GM12878 (cell line): ENCODE results near the gene UBE2Z.
A peak's percentile ranks its signal among the peaks of the same experiment; 100 is the strongest.

Experiments
- EGR1 ChIP-seq, 2 experiments: IDR thresholded peaks; 1 replicate in 1 of 2; 2 replicates in 1 of 2; pipeline ENCODE4 v1.6.1; 2011 to 2012; ENCODE audit warnings: low read depth in 2 of 2, low read length in 2 of 2, borderline replicate concordance in 1 of 2, mild to moderate bottlenecking in 1 of 2, moderate library complexity in 1 of 2
- EZH2 ChIP-seq: IDR thresholded peaks from 2 replicates; pipeline ENCODE4 v1.6.1; 2012; ENCODE audit warnings: low read depth, mild to moderate bottlenecking, control low read depth, inconsistent platforms, low read length, borderline replicate concordance; ENCODE audit not compliant: control insufficient read depth
- SUPT20H ChIP-seq: IDR thresholded peaks from 2 replicates; pipeline ENCODE4 v1.6.1; 2011; ENCODE audit warnings: low read depth, mild to moderate bottlenecking, low read length, moderate library complexity, borderline replicate concordance; ENCODE audit not compliant: control insufficient read depth
- ZZZ3 ChIP-seq: IDR thresholded peaks from 2 replicates; pipeline ENCODE4 v1.6.1; 2011; ENCODE audit warnings: low read depth; ENCODE audit not compliant: control insufficient read depth, insufficient read length
- TF ChIP-seq, protein P1 (sequence below): IDR thresholded peaks from 2 replicates; pipeline ENCODE4 v1.6.1; 2012; ENCODE audit warnings: mild to moderate bottlenecking, low read depth, low read length
- TF ChIP-seq, protein P2 (sequence below), 3 experiments: IDR thresholded peaks in 2 of 3; conservative IDR thresholded peaks in 1 of 3; 2 replicates each; pipeline ENCODE4 v1.5.1; 2011; ENCODE audit warnings: low read depth in 3 of 3, low read length in 3 of 3, mild to moderate bottlenecking in 3 of 3, control low read depth in 2 of 3, moderate library complexity in 2 of 3, inconsistent platforms in 1 of 3, mixed read lengths in 1 of 3; ENCODE audit not compliant: control insufficient read depth in 2 of 3, insufficient read depth in 1 of 3; ENCODE audit errors: extremely low read depth in 1 of 3

DNA sequence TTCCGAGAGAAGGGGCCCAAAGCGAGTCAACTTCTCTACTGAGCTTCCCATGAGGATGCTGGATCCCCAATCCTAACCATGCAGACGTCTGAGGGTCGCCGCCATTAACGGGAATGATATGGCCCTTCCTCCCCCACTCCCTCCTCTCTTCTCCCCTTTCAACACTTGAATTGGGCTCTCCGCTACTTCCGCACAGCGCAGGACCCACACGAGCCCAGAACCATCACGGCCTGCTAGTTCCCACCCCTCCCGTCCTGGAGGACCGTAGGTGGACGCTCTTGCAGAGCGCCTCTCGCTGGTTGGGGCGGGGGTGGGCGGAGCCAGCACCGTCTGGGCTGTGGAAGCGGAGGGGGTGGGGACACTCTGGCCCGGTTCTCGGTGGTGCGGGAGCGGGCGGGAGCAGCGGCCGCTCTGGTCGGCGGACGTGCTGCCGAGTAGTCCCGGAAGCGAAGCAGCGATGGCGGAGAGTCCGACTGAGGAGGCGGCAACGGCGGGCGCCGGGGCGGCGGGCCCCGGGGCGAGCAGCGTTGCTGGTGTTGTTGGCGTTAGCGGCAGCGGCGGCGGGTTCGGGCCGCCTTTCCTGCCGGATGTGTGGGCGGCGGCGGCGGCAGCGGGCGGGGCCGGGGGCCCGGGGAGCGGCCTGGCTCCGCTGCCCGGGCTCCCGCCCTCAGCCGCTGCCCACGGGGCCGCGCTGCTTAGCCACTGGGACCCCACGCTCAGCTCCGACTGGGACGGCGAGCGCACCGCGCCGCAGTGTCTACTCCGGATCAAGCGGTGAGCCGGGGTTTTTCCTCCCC, at the start of gene UBE2Z:
- TF ChIP-seq EZH2 (no peak), ZZZ3 (no peak), SUPT20H (no peak), EGR1 (IDR thresholded peaks at IDR 0.05; ENCODE audit: borderline replicate concordance in 1 of 2, low read depth in 2 of 2, low read length in 2 of 2) (peak in 1 of 2 experiments; percentile 87; a peak in 2 of 3 replicates)
- TF ChIP-seq, protein P1, sequence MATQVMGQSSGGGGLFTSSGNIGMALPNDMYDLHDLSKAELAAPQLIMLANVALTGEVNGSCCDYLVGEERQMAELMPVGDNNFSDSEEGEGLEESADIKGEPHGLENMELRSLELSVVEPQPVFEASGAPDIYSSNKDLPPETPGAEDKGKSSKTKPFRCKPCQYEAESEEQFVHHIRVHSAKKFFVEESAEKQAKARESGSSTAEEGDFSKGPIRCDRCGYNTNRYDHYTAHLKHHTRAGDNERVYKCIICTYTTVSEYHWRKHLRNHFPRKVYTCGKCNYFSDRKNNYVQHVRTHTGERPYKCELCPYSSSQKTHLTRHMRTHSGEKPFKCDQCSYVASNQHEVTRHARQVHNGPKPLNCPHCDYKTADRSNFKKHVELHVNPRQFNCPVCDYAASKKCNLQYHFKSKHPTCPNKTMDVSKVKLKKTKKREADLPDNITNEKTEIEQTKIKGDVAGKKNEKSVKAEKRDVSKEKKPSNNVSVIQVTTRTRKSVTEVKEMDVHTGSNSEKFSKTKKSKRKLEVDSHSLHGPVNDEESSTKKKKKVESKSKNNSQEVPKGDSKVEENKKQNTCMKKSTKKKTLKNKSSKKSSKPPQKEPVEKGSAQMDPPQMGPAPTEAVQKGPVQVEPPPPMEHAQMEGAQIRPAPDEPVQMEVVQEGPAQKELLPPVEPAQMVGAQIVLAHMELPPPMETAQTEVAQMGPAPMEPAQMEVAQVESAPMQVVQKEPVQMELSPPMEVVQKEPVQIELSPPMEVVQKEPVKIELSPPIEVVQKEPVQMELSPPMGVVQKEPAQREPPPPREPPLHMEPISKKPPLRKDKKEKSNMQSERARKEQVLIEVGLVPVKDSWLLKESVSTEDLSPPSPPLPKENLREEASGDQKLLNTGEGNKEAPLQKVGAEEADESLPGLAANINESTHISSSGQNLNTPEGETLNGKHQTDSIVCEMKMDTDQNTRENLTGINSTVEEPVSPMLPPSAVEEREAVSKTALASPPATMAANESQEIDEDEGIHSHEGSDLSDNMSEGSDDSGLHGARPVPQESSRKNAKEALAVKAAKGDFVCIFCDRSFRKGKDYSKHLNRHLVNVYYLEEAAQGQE = peak; percentile 34; the same call in 1 of the 2 replicates
- TF ChIP-seq, protein P2, sequence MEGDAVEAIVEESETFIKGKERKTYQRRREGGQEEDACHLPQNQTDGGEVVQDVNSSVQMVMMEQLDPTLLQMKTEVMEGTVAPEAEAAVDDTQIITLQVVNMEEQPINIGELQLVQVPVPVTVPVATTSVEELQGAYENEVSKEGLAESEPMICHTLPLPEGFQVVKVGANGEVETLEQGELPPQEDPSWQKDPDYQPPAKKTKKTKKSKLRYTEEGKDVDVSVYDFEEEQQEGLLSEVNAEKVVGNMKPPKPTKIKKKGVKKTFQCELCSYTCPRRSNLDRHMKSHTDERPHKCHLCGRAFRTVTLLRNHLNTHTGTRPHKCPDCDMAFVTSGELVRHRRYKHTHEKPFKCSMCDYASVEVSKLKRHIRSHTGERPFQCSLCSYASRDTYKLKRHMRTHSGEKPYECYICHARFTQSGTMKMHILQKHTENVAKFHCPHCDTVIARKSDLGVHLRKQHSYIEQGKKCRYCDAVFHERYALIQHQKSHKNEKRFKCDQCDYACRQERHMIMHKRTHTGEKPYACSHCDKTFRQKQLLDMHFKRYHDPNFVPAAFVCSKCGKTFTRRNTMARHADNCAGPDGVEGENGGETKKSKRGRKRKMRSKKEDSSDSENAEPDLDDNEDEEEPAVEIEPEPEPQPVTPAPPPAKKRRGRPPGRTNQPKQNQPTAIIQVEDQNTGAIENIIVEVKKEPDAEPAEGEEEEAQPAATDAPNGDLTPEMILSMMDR (IDR thresholded peaks at IDR 0.05 in 2 of 3, conservative IDR thresholded peaks at IDR 0.05 in 1 of 3; ENCODE audit: control insufficient read depth in 2 of 3, extremely low read depth in 1 of 3, insufficient read depth in 1 of 3, low read depth in 3 of 3, low read length in 3 of 3) = peak in 2 of 3 experiments; percentile 24 to 31; a peak in 3 of 6 replicates
